ENCODE data around the gene MACC1.

DNA sequence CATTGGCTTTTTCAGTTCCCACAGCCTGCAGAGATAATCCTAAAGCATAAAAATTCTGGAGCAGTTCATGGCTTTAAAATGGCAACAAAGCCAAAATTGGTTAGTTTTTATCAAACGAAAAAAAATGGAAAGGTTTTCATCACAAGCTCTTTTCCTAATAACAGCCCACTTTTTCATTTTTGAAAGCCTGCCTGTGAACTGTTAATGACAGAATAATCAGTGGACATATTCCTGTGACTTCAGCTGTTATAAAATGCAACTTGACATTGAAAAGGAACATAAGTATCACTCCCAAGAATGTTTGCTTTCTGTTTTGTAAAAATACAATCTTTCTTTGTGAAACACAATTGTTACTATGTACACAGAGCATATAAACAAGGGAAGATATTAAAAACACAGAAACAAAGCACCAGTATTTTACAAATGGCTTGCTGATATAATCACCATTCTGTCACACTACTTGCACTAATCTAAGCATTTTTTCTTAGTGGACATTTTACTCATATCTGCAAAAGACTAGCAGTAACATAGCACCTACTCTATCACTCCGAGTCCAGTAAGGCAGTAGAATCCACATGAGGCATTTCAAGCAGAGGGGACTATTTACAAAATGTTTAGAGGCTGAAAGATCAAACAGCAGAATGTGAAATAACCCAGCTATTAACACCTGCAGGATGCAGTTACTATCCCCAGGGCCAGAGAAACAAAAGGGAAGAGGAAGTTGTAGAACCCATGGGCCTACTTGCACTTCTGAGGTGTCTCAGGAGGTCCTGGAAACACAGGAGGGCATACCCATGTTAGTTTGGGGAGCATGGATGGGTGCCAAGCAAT lies 26.4 kb downstream of the MACC1 start:
- TF ChIP-seq POLR2A (IDR thresholded peaks at IDR 0.05) (no peak), CTCF (IDR thresholded peaks at IDR 0.05) (no peak)

All from tibial nerve (tissue), 3 donors.